ENCODE measurements around the gene PCDH18.
"Not testable (repeated sequence)": the region's sequence is repeated elsewhere in the genome, so short reads cannot be mapped to it uniquely, and the experiment has no call there.

PCDH18 gene, protein sequence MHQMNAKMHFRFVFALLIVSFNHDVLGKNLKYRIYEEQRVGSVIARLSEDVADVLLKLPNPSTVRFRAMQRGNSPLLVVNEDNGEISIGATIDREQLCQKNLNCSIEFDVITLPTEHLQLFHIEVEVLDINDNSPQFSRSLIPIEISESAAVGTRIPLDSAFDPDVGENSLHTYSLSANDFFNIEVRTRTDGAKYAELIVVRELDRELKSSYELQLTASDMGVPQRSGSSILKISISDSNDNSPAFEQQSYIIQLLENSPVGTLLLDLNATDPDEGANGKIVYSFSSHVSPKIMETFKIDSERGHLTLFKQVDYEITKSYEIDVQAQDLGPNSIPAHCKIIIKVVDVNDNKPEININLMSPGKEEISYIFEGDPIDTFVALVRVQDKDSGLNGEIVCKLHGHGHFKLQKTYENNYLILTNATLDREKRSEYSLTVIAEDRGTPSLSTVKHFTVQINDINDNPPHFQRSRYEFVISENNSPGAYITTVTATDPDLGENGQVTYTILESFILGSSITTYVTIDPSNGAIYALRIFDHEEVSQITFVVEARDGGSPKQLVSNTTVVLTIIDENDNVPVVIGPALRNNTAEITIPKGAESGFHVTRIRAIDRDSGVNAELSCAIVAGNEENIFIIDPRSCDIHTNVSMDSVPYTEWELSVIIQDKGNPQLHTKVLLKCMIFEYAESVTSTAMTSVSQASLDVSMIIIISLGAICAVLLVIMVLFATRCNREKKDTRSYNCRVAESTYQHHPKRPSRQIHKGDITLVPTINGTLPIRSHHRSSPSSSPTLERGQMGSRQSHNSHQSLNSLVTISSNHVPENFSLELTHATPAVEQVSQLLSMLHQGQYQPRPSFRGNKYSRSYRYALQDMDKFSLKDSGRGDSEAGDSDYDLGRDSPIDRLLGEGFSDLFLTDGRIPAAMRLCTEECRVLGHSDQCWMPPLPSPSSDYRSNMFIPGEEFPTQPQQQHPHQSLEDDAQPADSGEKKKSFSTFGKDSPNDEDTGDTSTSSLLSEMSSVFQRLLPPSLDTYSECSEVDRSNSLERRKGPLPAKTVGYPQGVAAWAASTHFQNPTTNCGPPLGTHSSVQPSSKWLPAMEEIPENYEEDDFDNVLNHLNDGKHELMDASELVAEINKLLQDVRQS

DNA sequence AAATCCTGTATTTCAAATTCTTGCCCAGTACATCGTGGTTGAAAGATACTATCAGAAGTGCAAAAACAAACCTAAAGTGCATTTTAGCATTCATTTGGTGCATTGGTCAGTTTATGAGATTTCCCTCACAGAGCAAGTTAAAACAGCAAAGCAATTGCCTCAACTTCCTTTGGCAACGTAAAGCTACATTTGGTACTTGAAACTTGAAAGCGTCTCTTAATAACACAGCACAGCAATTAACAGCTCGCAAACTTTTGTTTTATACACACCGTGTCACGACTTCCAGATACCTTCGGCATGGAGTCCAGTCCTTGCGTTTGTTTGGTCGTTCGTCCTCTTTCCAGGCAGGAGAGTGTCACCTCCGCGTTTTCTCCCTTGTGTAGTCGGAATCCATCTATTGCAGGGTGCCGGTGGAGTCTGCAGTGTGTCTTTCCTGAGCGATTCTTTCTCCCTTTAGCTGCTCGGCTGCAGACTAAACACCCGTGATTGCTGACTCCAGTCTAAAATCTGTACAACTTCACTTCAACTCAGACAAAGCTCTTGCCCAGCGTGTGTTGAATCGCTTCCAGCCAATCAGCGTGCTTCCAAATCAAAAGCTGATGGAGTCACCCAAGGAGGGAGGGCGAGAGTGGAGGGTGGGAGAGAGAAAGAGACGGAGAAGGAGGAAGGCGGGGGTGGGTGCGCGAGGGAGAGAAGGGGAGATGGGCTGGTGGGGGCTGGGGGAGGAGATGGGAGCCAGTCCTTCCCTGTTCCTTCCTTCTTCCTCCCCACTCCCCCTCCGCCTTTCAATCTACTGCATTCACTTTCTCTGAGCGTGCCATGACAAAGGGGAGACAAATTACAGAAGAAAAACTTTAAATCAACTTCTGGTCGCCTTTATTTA lies at the start of gene PCDH18:
TSS of gene PCDH18 (minus strand) at position 509 of the 883 bp plus-strand sequence. CDS start at position 103, 406 bp downstream.
- no peak for DNase-seq (ENCODE audit: low spot score)

DNA sequence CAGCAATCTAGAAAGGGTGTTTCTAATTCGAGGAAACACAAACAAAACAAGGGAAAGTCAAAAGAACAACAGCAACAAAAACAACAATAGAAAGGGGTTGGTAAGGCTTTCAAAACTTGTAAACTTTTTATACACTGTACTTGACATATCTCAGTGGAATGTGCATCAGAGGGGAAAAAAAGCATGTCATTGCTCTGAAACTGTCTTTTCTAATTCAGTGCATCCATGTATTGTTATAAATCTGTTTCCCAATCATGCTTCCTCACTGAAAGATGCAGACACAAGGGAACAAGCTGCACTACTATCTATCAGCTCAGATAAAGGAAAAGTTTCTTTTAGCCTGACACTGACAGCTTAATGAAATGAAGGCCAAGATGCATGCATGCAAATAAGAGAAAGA lies 44.2 kb upstream of the PCDH18 start:
- DNase-seq (ENCODE audit: low spot score): no peak

DNA sequence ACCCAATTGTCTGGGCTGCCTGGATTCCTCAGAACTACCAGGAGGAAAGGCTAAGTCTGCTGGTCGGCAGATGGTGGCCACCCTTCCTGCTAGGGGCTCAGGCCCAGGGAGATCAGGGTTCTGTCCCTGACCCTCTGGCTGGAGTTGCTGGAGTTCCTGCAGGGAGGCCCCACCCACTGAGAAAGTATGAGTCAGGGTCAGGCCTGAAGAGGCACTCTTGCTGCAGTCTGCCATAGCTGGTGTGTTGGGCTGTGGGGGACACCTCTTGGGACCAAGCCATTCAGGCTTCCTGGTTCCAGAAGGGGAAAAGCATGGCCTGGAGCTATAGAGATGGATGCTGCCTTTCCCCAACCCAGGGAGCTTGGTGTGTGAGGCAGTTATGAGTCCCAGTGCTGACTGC lies 40.4 kb upstream of the PCDH18 start:
- no peak for DNase-seq (ENCODE audit: low spot score)

DNA sequence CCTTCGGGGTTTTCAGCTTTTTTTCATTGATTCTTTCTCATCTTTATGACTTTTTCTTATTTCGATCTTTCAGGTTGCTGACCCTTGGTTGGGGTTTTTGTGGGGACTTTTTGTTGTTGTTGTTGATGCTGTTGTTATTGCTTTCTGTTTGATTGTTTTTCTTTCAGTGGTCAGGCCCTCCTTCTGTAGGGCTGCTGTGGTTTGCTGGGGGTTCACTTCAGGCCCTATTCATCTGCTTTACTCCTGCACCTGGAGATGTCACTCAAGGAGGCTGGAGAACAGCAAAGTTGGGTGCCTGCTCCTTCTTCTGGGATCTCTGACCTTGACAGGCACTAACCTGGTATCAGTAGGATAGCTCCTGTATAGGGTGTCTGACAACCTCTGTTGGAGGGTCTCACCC lies 39.9 kb upstream of the PCDH18 start:
- DNase-seq (ENCODE audit: low spot score): no peak

DNA sequence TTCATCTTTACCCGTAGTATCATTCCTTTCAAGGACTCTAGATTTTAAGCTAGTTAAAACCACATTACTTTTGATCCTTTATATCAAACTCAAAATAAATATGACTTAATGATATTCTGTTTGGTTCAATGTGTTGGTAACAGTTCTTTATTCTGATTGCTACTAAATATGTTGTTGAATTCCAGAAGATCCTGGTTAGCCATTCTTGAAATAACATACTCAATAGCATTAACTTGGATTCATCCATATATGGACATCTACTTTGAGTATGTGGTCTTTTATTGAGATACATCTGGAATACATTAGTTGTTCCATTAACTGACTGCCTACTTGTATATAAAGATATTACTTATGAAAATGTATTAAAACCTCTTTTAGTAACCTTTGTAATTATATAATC lies 27.5 kb upstream of the PCDH18 start:
- DNase-seq (ENCODE audit: low spot score): no peak

DNA sequence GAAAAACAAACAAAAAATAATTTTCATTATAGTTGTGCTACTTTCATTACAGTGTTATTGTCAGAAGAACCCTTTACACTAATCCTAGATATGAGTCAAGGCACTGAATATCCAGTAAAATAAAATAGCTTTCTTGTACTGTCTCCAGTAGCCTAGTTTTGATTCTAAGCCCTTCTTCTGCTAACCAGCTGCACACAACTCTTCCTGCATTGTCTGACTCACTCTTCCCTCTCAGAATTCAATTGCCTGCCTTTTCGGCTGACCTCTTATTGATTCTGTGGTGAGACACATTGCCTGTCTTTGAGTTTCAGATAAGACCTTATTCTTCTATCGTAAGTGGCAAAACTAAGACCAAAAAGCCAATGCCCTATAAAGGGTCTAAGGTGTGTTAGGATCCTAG lies 26.7 kb upstream of the PCDH18 start:
- no peak for DNase-seq (ENCODE audit: low spot score)

DNA sequence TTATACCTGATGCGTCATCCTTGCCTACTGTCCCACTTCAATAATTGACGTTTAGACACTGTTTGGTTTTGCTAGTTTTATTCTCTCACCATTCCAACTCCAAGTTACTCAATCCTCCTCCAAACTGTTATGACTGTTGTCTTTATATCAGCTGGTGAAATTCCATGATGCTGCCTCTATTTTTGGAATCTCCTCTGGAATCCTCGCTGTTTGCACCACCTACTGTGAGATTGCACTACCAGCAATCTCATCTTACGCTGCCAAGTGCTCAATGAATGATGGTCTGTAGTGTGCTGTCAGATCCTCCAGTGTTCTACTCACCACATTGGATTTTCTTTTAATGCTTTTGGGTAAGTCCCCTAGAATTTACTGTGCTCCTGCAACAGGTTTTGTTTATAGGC lies 13.2 kb upstream of the PCDH18 start:
- no peak for DNase-seq (ENCODE audit: low spot score)

DNA sequence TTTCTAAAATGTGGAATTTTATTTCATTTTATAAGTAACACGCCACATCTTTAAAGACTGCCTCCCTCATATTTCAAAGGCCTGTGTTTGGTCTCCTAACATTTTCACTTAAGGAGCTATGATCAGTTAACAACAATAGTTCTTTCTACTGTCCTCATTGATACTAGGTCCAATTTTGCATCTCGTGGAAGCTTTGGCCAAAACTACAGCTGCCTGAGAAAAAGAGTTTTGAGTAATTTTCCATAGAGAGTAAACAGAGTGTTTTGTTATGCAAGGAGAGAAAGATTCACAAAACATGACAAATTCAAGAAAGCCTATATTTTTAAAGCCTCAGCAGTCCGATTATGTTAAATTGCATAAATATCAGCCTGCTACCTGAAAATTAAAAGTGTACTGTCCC lies 11.4 kb upstream of the PCDH18 start:
- DNase-seq (ENCODE audit: low spot score): no peak

DNA sequence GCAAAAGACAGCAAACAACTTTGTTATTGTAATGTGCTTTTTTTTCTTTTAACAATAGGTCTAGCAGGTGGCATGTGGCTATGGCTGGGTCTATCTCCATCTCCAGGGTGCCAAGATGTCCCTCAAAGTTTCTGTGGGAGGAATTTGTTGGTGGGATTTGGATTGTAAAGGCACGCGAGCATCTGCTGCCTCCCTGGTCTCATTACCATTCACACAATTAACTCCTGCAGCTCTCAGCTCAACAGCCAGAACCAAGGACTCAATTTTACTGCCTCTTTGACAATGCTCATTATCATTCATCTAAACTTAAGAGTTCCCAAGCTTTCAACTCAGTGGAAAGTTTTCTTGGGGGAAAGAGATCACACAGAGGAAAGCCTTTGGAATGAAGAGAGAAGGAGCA lies 10.9 kb upstream of the PCDH18 start:
- DNase-seq (ENCODE audit: low spot score): no peak

DNA sequence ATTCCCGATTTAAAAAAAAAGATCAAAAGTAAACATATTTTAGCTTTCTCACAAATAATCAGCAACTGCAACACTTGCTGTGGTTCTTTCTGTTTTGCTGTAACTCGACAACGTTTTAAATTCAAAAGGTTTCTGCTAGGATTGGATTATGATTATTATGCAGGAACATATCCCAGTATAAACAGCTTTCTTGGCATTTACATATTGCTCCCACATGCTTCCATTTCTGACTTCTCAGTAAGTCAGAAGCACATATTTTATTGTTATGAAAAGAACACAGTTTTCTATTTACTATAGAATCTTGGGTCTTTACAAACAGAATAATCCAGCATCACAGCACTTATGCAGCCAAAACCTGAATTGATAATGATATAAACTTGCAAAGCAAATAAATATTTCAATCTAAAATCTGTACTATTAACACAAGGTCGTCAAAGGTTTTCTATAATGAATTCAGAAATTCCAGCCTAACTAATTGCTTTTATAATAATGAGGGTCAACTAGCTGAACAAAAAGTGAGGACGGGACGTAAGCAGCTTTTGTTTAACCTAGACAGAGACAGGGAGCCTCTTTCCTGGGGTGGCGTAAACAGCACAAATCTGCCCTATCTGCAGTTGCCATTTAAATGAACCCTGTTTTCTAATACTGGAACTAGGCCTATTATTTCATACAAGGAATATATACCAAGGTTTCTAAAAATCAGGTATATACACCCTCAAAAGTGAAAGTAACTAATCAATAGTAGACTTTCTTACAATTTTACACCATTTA lies 9.8 kb upstream of the PCDH18 start:
- no peak for DNase-seq (ENCODE audit: low spot score)

DNA sequence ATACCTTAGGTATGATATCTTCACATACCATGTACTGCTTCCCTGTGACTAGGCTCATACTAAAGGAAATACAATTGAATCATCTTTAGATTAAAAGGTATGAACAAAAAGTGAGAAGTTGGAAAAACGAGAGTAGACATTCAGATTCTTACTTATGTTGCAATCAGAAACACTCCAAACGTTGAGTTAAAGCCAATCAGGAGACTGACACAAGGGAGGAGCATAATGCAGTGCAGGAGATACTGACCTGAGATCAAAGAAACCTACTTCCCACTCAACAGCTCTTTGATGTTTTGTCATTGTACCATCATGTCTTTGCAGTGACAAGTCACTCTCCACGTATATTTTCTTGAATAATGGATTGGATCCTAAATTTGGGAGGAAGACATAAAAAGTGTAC lies 8.9 kb upstream of the PCDH18 start:
- DNase-seq (ENCODE audit: low spot score): no peak

DNA sequence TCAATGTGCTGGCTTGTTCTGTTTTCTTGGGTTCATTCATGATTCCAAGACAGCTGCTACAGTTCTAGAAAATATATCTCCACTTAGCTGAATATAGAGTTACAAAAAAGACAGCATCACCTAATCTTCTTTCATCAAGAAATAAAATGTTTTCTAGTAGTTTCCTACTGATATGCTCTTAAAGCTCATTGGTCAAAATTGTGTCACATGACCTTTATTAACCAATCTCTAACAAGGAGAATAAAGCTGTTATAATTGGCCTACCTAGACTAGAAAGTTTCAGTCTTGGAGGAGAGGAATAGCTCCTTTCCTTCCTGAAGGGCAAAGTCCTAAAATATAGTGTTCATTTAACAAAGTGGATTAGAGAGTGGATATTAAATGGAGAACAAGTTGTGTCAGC lies 8.1 kb upstream of the PCDH18 start:
- DNase-seq (ENCODE audit: low spot score): no peak

DNA sequence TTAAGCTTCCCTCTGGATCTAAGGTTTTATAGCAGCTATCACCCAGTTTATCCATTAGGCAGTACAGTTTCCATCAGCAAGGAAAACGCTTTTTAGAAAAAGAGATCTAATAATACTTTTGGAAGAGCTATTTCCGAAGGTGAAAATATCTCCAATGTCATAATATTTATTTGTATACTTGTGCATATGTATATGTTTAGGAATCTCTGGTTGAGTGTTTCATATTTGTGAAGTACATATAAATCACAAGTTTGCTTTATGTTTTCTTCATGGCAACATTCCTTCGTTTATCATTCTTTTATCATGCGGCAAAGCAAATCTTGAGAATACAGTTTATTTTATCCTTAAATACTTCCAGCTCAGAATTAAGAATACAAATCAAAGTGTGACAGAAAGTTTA lies 6.2 kb upstream of the PCDH18 start:
- DNase-seq (ENCODE audit: low spot score): no peak

DNA sequence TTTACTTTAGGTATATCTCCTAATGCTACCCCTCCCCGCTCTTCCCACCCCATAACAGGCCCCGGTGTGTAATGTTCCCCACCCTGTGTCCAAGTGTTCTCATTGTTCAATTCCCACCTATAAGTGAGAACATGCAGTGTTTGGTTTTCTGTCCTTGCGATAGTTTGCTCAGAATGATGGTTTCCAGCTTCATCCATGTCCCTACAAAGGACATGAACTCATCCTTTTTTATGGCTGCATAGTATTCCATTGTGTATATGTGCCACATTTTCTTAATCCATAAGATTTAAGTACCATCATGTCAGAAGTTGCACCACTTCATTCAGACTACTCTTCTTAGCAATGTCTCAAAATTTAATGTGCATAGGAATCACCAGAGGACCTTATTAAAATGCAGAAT lies 5.5 kb upstream of the PCDH18 start:
- DNase-seq (ENCODE audit: low spot score): not testable (repeated sequence)

DNA sequence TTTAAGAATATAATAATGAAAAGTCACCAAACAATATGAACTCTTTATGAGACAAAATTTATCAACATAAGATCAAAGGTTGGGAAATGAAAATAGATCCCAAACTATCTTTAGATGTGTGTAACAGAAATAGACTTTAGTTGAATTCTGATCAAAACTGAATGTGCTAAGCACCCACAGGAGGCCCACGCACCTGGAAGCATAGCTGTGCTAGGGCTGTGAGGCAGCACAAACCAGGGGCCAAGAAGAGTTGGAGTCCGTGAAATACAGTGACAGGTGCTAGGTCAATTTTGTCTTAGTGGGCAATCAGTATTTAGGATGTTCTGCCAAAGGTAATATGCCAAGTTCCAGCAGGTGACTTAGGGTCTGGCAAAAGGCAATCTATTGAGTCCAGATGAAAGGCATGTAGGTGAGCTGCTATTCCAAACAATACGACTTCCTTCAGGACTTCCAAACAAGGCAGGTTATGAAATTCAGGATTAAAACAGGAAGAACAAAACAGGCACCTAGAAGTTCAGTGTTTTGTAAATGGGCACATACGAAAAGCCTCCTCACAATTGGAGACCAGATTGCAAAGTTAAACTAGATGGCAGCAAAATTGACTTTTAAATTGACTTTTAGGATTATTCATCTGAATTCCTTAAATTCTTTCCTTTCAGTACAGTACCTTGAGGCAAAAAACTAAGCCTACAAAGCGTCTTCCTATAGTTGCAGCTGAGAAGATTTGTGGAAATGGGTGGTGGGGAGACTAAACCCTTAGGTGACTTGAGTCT lies 4.7 kb upstream of the PCDH18 start:
- DNase-seq (ENCODE audit: low spot score): no peak

DNA sequence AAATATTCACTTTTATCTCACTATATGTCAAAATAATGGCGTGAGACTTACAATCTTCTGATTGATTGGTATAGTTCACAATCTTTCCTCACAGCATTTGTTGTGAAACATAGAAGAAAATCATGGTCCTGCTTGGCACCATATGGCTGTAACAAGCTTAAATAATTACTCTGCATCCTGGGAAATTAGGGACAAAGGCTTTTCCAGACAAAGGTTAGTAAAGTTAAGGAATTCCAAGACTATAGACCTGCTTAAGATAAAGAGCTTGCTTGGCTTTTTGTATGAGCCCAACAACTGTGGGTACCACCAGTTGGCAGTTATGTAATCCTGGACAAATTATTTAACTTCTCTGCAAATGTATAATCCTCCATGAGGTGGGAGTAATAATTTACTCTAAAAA lies 3.4 kb upstream of the PCDH18 start:
- DNase-seq (ENCODE audit: low spot score): no peak

DNA sequence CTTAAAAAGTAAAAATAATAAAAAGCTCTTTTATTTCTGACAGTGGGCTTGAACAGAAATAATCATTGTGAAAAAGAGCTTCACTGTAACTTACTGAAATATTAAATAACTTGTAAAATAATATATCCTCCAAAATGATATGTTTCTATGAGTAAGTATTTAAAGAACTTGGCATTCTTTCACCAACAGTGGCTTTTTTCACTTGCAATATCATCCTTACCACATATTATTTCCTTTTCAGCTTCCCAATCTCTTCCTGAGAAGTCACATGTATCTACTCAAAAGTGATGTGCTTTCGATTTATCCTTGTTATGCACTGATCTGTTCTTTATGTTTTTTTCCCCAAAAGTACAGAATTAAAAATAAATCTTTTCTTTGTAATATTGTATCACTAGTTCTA lies 2.2 kb upstream of the PCDH18 start:
- no peak for DNase-seq (ENCODE audit: low spot score)

DNA sequence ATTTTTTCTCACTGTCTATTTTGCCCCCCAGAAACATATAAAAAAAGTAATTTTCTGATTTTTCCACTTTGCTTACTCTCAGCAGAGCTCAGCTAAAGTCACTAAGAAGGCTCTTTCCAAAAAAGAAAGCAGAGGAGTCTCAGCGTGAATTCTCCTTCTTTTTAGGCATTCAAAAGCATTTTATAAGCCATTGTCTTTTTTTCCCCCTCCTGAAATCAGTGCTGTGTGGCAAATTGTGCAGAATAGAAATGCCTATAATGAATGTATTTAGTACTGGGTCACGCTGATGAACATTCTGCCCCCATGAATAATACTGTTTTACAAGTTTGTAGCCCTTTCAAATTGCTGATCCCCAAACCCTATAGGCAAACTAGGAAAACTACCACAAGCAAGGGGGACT lies 1.6 kb upstream of the PCDH18 start:
- no peak for DNase-seq (ENCODE audit: low spot score)

DNA sequence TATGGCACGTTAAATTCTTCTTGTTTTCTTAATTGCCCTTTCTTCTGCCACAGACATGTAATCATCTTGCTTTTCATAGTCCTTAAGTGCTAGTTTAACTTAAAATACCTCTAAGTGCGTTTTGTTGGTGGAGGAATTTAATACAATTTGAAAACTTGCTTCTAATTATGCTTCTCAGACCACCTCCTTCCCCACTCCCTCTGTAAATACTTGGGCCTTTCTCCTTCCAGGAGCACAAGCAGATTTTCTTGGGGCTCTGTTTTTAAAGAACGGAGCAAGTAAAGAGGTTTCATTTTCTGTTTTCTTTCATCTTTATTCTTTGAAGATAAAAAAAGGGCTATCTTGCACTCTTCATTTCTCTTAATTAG lies 559 bp upstream of the PCDH18 start:
- DNase-seq (ENCODE audit: low spot score): no peak

Measured in D341Med (cell line).